Mesendoderm (in vitro differentiated cells): ENCODE results near the gene HDAC7.

Experiments
- DNase-seq: peaks from one replicate; pipeline ENCODE4 v3.0.0; 2013
- H2AK5ac ChIP-seq: 2 replicates; pipeline ENCODE4 v1.6.1; 2013; ENCODE audit warnings: low read length, inconsistent platforms
- H2BK120ac ChIP-seq: 2 replicates; pipeline ENCODE4 v1.6.1; 2013; ENCODE audit warnings: low read depth, mild to moderate bottlenecking, low read length, moderate library complexity, mixed read lengths
- H2BK15ac ChIP-seq: replicated peaks from 2 replicates; pipeline ENCODE4 v1.6.1; 2013; ENCODE audit warnings: low read depth, mild to moderate bottlenecking, moderate library complexity
- H2BK5ac ChIP-seq: 2 replicates; pipeline ENCODE4 v1.6.1; 2013; ENCODE audit warnings: low read length, inconsistent platforms
- H3K18ac ChIP-seq: 2 replicates; pipeline ENCODE4 v1.6.1; 2013; ENCODE audit warnings: mild to moderate bottlenecking, low read length, mixed read lengths
- H3K23ac ChIP-seq: one replicate; pipeline ENCODE4 v1.6.1; 2013; ENCODE audit warnings: low read length
- H3K27ac ChIP-seq: 2 replicates; pipeline ENCODE4 v1.5.1; 2013; ENCODE audit warnings: low read depth, mild to moderate bottlenecking, inconsistent platforms, low read length, moderate library complexity
- H3K27me3 ChIP-seq: 2 replicates; pipeline ENCODE4 v1.6.1; 2013; ENCODE audit warnings: low read length, control low read depth, mild to moderate bottlenecking, inconsistent platforms; ENCODE audit not compliant: insufficient read depth, poor library complexity
- H3K36me3 ChIP-seq: 2 replicates; pipeline ENCODE4 v1.6.1; 2013; ENCODE audit warnings: low read length, inconsistent platforms; ENCODE audit not compliant: control insufficient read depth, insufficient read depth
- H3K4ac ChIP-seq: one replicate; pipeline ENCODE4 v1.6.1; 2013; ENCODE audit warnings: low read depth, mild to moderate bottlenecking, low read length, moderate library complexity
- H3K4me1 ChIP-seq: 2 replicates; pipeline ENCODE4 v1.6.1; 2013; ENCODE audit warnings: low read depth, low read length, inconsistent platforms; ENCODE audit not compliant: control insufficient read depth
- H3K4me2 ChIP-seq: 2 replicates; pipeline ENCODE4 v1.6.1; 2013; ENCODE audit warnings: low read length
- H3K4me3 ChIP-seq: 2 replicates; pipeline ENCODE4 v1.5.1; 2013; ENCODE audit warnings: mild to moderate bottlenecking, low read length
- H3K56ac ChIP-seq: one replicate; pipeline ENCODE4 v1.6.1; 2013; ENCODE audit warnings: low read length
- H3K79me1 ChIP-seq: 2 replicates; pipeline ENCODE4 v1.6.1; 2013; ENCODE audit warnings: low read length, inconsistent platforms
- H3K79me2 ChIP-seq: 2 replicates; pipeline ENCODE4 v1.6.1; 2013; ENCODE audit warnings: mild to moderate bottlenecking, low read length; ENCODE audit not compliant: control insufficient read depth, insufficient read depth
- H3K9ac ChIP-seq: 2 replicates; pipeline ENCODE4 v1.6.1; 2013; ENCODE audit warnings: low read length, inconsistent platforms
- H4K5ac ChIP-seq: one replicate; pipeline ENCODE4 v1.6.1; 2013; ENCODE audit warnings: low read length
- H4K8ac ChIP-seq: one replicate; pipeline ENCODE4 v1.6.1; 2013; ENCODE audit warnings: low read depth, mild to moderate bottlenecking, control low read depth, low read length, moderate library complexity
- WGBS: extraction: QIAGEN DNeasy Blood & Tissue Kit; methylation state at CpG from one replicate; pipeline ENCODE4 v1.1.7; 2013; ENCODE audit warnings: low lambda C conversion rate, missing lambda C conversion rate; ENCODE audit not compliant: insufficient coverage; ENCODE audit errors: extremely low coverage; 5-methylcytosine and 5-hydroxymethylcytosine counted together

The HDAC7 gene

DNA sequence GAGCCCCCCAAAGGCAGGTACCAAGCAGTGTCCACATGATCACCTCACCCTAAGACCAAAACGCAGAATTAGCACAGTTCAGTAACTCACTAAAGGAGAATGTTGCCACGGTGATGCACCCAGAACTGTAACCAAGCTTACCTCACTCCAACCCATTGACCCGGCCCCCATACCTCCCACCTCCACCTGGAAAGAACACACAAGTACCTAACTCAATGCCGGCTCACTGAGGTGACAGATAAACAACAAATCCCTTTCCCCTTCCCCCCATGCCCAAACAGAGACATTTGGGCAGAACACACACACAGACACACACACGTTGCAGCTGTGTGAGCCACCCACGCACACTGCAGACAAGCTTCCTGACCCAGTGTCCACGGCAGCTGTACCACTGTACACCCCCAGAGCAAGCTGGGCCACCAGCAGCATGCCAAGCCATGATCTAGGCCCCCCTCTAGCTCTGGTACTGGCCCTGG is 62.3 kb downstream of the HDAC7 start:
- peaks cover 8% of the 10 kb centered on the region for H3K79me2 ChIP-seq
- peak overlapping the region; percentile 82 for H3K27ac ChIP-seq
- H2BK120ac ChIP-seq: no peak overlapping the region
- H3K27me3 ChIP-seq: no peaks in the 10 kb centered on the region
- peak overlapping the region; percentile 72 for H3K23ac ChIP-seq
- H3K4me3 ChIP-seq: no peak overlapping the region
- peak overlapping the region; percentile 11 for H3K18ac ChIP-seq
- peak overlapping the region; percentile 5 for H3K4ac ChIP-seq
- H3K4me1 ChIP-seq: peaks cover 45% of the 10 kb centered on the region
- no peak overlapping the region for H4K8ac ChIP-seq
- peak overlapping the region; percentile 72 for H3K9ac ChIP-seq
- peak overlapping the region; percentile 90 for H3K56ac ChIP-seq
- H3K4me2 ChIP-seq: peak overlapping the region; percentile 81
- no peaks in the 10 kb centered on the region for H3K36me3 ChIP-seq
- H2BK5ac ChIP-seq: peak overlapping the region; percentile 37
- DNase-seq: no peak
- no peak overlapping the region for H2BK15ac ChIP-seq
- no peak overlapping the region for H4K5ac ChIP-seq
- peaks cover 14% of the 10 kb centered on the region for H3K79me1 ChIP-seq
- no CpG with 5 or more reads among the region's 7 CpGs for WGBS
- peak overlapping the region; percentile 98 for H2AK5ac ChIP-seq

DNA sequence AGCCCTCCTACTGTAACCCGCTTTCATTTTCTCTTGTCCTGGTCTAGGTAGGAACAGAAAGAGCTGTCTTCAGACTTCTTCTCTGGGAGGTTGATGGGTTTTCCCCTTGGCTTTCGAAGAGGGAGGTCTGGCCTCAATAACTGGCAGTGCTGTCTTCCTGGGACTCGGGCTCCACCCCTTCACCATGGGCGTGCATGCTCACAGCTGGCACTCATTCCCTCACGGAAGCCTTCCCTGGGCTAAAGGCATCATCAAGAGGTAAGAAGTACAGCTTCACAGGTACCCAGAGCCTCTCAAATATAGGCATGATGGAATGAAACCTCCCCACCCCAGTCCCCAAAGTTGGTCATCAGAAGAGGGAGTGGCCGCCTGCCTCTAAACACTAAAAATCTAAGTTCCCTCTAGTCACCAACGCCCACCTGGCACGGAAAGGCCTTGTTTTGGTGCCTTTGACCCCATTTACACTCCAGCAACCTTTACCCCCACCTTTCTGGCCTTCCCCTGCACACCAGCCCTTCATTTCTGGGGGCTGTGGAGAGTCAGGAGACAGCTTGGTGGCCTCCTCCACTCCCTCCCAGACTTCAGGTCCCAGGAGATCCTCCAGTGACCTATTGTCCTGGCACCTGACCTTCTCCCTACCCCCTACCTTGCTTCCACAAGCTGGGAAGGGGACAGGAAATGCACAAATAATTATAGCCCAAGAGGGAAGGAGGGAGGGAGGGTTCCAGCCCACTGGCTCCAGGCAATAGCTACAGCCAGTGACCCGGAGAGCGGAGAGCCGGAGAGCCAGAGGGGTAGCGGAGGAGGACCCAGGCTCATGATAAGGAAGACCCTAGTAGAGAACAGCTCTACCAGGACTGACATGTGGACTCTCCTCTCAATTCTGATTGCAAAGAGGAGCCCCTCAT is 63.8 kb downstream of the HDAC7 start:
- peaks cover 8% of the 10 kb centered on the region for H3K79me2 ChIP-seq
- no peak overlapping the region for H3K4me3 ChIP-seq
- peak overlapping the region; percentile 0 for H2AK5ac ChIP-seq
- no peak overlapping the region for H3K27ac ChIP-seq
- peaks cover 16% of the 10 kb centered on the region for H3K79me1 ChIP-seq
- H4K8ac ChIP-seq: no peak overlapping the region
- H2BK120ac ChIP-seq: no peak overlapping the region
- H3K23ac ChIP-seq: no peak overlapping the region
- H3K4ac ChIP-seq: no peak overlapping the region
- no peak overlapping the region for H3K18ac ChIP-seq
- no peak overlapping the region for H2BK15ac ChIP-seq
- H3K4me2 ChIP-seq: no peak overlapping the region
- peaks cover 47% of the 10 kb centered on the region for H3K4me1 ChIP-seq
- peak overlapping the region; percentile 6 for H3K9ac ChIP-seq
- H3K56ac ChIP-seq: peak overlapping the region; percentile 12
- H3K27me3 ChIP-seq: no peaks in the 10 kb centered on the region
- no peaks in the 10 kb centered on the region for H3K36me3 ChIP-seq
- no CpG with 5 or more reads among the region's 12 CpGs for WGBS
- H4K5ac ChIP-seq: no peak overlapping the region
- no peak for DNase-seq
- no peak overlapping the region for H2BK5ac ChIP-seq

- H4K5ac ChIP-seq: no peak overlapping the region
- no CpG with 5 or more reads among the region's 3 CpGs for WGBS
- H3K56ac ChIP-seq: peak overlapping the region; percentile 67
- H3K27me3 ChIP-seq: no peaks in the 10 kb centered on the region
- no peak overlapping the region for H3K23ac ChIP-seq
- peaks cover 8% of the 10 kb centered on the region for H3K79me2 ChIP-seq
- peaks cover 14% of the 10 kb centered on the region for H3K79me1 ChIP-seq
- H3K4ac ChIP-seq: no peak overlapping the region
- no peaks in the 10 kb centered on the region for H3K36me3 ChIP-seq
- no peak overlapping the region for H3K18ac ChIP-seq
- H4K8ac ChIP-seq: no peak overlapping the region
- no peak overlapping the region for H2BK120ac ChIP-seq
- no peak overlapping the region for H2BK15ac ChIP-seq
- no peak overlapping the region for H3K27ac ChIP-seq
- peaks cover 47% of the 10 kb centered on the region for H3K4me1 ChIP-seq
- H2BK5ac ChIP-seq: no peak overlapping the region
- no peak for DNase-seq
- H3K4me2 ChIP-seq: no peak overlapping the region
- no peak overlapping the region for H3K9ac ChIP-seq
- H3K4me3 ChIP-seq: no peak overlapping the region
- peak overlapping the region; percentile 87 for H2AK5ac ChIP-seq
These were observed 64.8 kb downstream of the HDAC7 start for GRCh38 chr12:47754881-47755280.

GRCh38 chr12:47754126-47754525 is 65.6 kb downstream of the HDAC7 start:
- Histone ChIP-seq H3K4me1 (peaks cover 46% of the 10 kb centered on the region), H4K8ac (no peak overlapping the region), H3K79me1 (peaks cover 14% of the 10 kb centered on the region), H3K56ac (peak overlapping the region; percentile 84), H4K5ac (no peak overlapping the region), H3K79me2 (peaks cover 8% of the 10 kb centered on the region), H3K9ac (peak overlapping the region; percentile 11), H2BK15ac (no peak overlapping the region), H2BK120ac (peak overlapping the region; percentile 5), H3K36me3 (no peaks in the 10 kb centered on the region), H2BK5ac (peak overlapping the region; percentile 98), H3K23ac (no peak overlapping the region), H3K18ac (no peak overlapping the region), H3K4me3 (no peak overlapping the region), H3K4me2 (no peak overlapping the region), H3K27ac (peak overlapping the region; percentile 66), H3K4ac (no peak overlapping the region), H3K27me3 (no peaks in the 10 kb centered on the region), H2AK5ac (peak overlapping the region; percentile 98)
- DNase-seq: no peak
- WGBS: no CpG with 5 or more reads among the region's 4 CpGs

DNA sequence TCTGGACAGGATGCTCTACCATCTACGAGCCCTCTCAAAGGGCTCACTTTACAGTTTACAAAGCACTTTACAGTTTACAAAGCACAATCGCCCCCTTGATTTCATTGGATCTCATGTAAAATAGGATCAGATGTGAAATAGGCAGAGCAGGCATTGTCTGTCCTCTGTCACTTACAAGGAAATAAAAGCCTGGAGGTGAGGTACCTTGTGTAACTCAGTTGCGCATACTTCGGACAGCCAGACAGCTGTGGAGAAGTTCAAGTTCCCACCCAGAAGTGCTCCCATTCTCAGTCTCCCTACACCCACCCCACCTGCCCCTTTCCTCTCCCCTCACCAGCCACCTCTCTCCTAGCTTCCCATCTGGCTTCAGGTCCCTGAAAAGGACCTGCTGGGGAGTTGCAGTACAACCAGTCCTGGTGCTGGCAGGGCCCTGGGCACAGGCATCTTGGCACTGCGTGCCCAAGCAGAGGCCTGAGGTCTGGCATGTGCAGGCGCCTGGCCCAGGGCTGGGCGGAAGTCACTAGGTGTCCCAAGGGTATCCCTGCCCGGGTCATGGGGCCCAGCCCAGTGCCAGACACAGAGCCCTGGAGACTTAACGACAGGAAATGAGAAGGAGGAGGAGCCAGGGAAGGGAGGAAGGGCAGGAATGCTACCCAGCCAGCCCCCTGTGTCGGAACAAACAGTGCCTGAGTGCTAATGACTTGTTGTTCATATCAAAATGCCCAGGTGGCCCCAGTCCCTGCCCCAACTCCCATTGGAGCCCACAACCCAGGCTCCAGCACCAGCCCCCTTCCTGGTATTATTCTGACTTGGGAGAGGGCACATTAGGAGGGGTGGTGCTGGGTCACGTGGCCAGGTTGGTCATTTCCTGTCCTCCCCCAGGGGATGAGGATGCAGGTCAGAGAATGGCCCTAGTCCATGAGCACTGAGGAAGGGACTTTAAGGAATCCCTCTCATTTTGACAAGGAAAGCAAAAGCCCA is 66.4 kb downstream of the HDAC7 start:
- Histone ChIP-seq H3K23ac (peak overlapping the region; percentile 38), H3K4me3 (no peak overlapping the region), H4K8ac (no peak overlapping the region), H2BK15ac (no peak overlapping the region), H2BK5ac (peak overlapping the region; percentile 93), H2BK120ac (peak overlapping the region; percentile 5), H3K18ac (peak overlapping the region; percentile 33), H3K79me1 (peaks cover 14% of the 10 kb centered on the region), H3K4me1 (peaks cover 46% of the 10 kb centered on the region), H3K27ac (peak overlapping the region; percentile 67), H2AK5ac (peak overlapping the region; percentile 95), H3K27me3 (no peaks in the 10 kb centered on the region), H3K79me2 (peaks cover 8% of the 10 kb centered on the region), H3K36me3 (no peaks in the 10 kb centered on the region), H3K4me2 (no peak overlapping the region), H3K9ac (peak overlapping the region; percentile 49), H3K56ac (peak overlapping the region; percentile 84), H3K4ac (peak overlapping the region; percentile 60), H4K5ac (peak overlapping the region; percentile 74)
- peak; percentile 96 for DNase-seq
- WGBS: no CpG with 5 or more reads among the region's 11 CpGs
